ENCODE data around the gene AFG3L2. TPM values are rescaled to one million over a fixed set of nuclear protein-coding genes. Genes with fewer than 3 reads are reported as not detected.

The AFG3L2 gene
- total RNA-seq, 2 donors from 2014 or later = 47.1 to 49.5 TPM

GRCh38 chr18:12423393-12423792 is 46.4 kb upstream of the AFG3L2 start:
- H3K36me3 Mint-ChIP-seq (ENCODE audit: low read depth) = no peaks in the 10 kb centered on the region
- peaks cover 6% of the 10 kb centered on the region for H3K4me1 Mint-ChIP-seq
- no peaks in the 10 kb centered on the region for H3K9me3 ChIP-seq (ENCODE audit: control insufficient read depth, low read length)
- WGBS, 2 experiments (ENCODE audit: insufficient coverage in 1 of 2, insufficient read length in 1 of 2) = 93 to 99% methylated on average over 8 to 10 of the region's 10 CpGs
- H3K9ac ChIP-seq (ENCODE audit: extremely low read depth, low read length, poor library complexity, severe bottlenecking) = no peak overlapping the region
- DNase-seq = no peak
- H3K27me3 ChIP-seq (ENCODE audit: control insufficient read depth, insufficient read depth, low read length, poor library complexity, severe bottlenecking) = no peaks in the 10 kb centered on the region
- H3K9me3 Mint-ChIP-seq = no peaks in the 10 kb centered on the region
- H3K27ac ChIP-seq (ENCODE audit: low read depth, low read length) = no peak overlapping the region
- TF ChIP-seq CTCF (conservative IDR thresholded peaks at IDR 0.05) = no peak
- H3K27ac Mint-ChIP-seq = no peak overlapping the region
- H3K36me3 ChIP-seq (ENCODE audit: control insufficient read depth, insufficient read depth, low read length) = peaks cover 5% of the 10 kb centered on the region
- peaks cover 3% of the 10 kb centered on the region for H3K27me3 Mint-ChIP-seq (ENCODE audit: insufficient read depth)
- H3K4me3 Mint-ChIP-seq = no peak overlapping the region
- H3K4me1 ChIP-seq (ENCODE audit: control insufficient read depth, insufficient read depth, low read length) = no peaks in the 10 kb centered on the region
- H3K4me3 ChIP-seq (ENCODE audit: low read length) = no peak overlapping the region

GRCh38 chr18:12422936-12423335 is 45.9 kb upstream of the AFG3L2 start:
- Mint-ChIP-seq H3K4me1 (peaks cover 6% of the 10 kb centered on the region), H3K27me3 (ENCODE audit: insufficient read depth) (peaks cover 3% of the 10 kb centered on the region), H3K36me3 (ENCODE audit: low read depth) (no peaks in the 10 kb centered on the region), H3K9me3 (no peaks in the 10 kb centered on the region), H3K4me3 (no peak overlapping the region), H3K27ac (no peak overlapping the region)
- DNase-seq = peak; percentile 73
- Histone ChIP-seq H3K27ac (ENCODE audit: low read depth, low read length) (no peak overlapping the region), H3K27me3 (ENCODE audit: control insufficient read depth, insufficient read depth, low read length, poor library complexity, severe bottlenecking) (no peaks in the 10 kb centered on the region), H3K4me3 (ENCODE audit: low read length) (no peak overlapping the region), H3K36me3 (ENCODE audit: control insufficient read depth, insufficient read depth, low read length) (peaks cover 1% of the 10 kb centered on the region), H3K9me3 (ENCODE audit: control insufficient read depth, low read length) (no peaks in the 10 kb centered on the region), H3K9ac (ENCODE audit: extremely low read depth, low read length, poor library complexity, severe bottlenecking) (no peak overlapping the region), H3K4me1 (ENCODE audit: control insufficient read depth, insufficient read depth, low read length) (no peaks in the 10 kb centered on the region)
- WGBS, 2 experiments (ENCODE audit: insufficient coverage in 1 of 2, insufficient read length in 1 of 2) = 90 to 100% methylated on average over 1 to 9 of the region's 9 CpGs
- TF ChIP-seq CTCF (conservative IDR thresholded peaks at IDR 0.05) = peak; percentile 64

- H3K4me3 ChIP-seq (ENCODE audit: low read length) = no peak overlapping the region
- no peak for DNase-seq
These were observed 44.7 kb upstream of the AFG3L2 start for GRCh38 chr18:12421732-12422131.

More at GRCh38 chr18:12421732-12422131, 44.7 kb upstream of the AFG3L2 start:
- 64 to 84% methylated on average over 4 to 5 of the region's 5 CpGs for WGBS, 2 experiments (ENCODE audit: insufficient coverage in 1 of 2, insufficient read length in 1 of 2)
- Mint-ChIP-seq H3K4me1 (peaks cover 6% of the 10 kb centered on the region), H3K36me3 (ENCODE audit: low read depth) (no peaks in the 10 kb centered on the region), H3K27ac (no peak overlapping the region), H3K4me3 (no peak overlapping the region), H3K9me3 (no peaks in the 10 kb centered on the region), H3K27me3 (ENCODE audit: insufficient read depth) (peaks cover 3% of the 10 kb centered on the region)
- no peaks in the 10 kb centered on the region for H3K9me3 ChIP-seq (ENCODE audit: control insufficient read depth, low read length)
- no peaks in the 10 kb centered on the region for H3K4me1 ChIP-seq (ENCODE audit: control insufficient read depth, insufficient read depth, low read length)
- TF ChIP-seq CTCF (conservative IDR thresholded peaks at IDR 0.05) = peak; percentile 39
- no peaks in the 10 kb centered on the region for H3K27me3 ChIP-seq (ENCODE audit: control insufficient read depth, insufficient read depth, low read length, poor library complexity, severe bottlenecking)
- no peaks in the 10 kb centered on the region for H3K36me3 ChIP-seq (ENCODE audit: control insufficient read depth, insufficient read depth, low read length)
- no peak overlapping the region for H3K27ac ChIP-seq (ENCODE audit: low read depth, low read length)
- H3K9ac ChIP-seq (ENCODE audit: extremely low read depth, low read length, poor library complexity, severe bottlenecking) = no peak overlapping the region
